Esophagus squamous epithelium (tissue), 5 donors: Measurements from ENCODE around the gene NACC1. TPM values are rescaled to one million over a fixed set of nuclear protein-coding genes. Genes with fewer than 3 reads are reported as not detected.
"Not testable (repeated sequence)": the region's sequence is repeated elsewhere in the genome, so short reads cannot be mapped to it uniquely, and the experiment has no call there.

Experiments used
- DNase-seq: peaks from one replicate; lab custom pipeline; 2025; lab: John Stamatoyannopoulos, UW
- H3K27ac ChIP-seq, 4 donors: fragments of 200-600 bp; sonication (generic); one replicate each; pipeline ENCODE4 v1.5.1; 2016 to 2019; ENCODE audit warnings: mild to moderate bottlenecking in 1 of 4
- H3K27me3 ChIP-seq, 4 donors: fragments of 200-600 bp; sonication (generic); 1 replicate in 3 of 4; 2 replicates in 1 of 4; pipeline versions ENCODE4 v1.5.1 to v1.6.0; 2017 to 2021; ENCODE audit warnings: antibody characterized with exemption in 1 of 4
- H3K36me3 ChIP-seq, 3 donors: fragments of 200-600 bp; sonication (generic); one replicate each; pipeline ENCODE4 v1.5.1; 2016 to 2019
- H3K4me1 ChIP-seq, 3 donors: fragments of 200-600 bp; sonication (generic); one replicate each; pipeline ENCODE4 v1.5.1; 2017 to 2019
- H3K4me3 ChIP-seq, 4 donors: fragments of 200-600 bp; sonication (generic); 1 replicate in 3 of 4; 2 replicates in 1 of 4; pipeline ENCODE4 v1.5.1; 2016 to 2019; ENCODE audit warnings: mild to moderate bottlenecking in 2 of 4, moderate library complexity in 1 of 4
- H3K9me3 ChIP-seq, 3 donors: fragments of 200-600 bp; sonication (generic); one replicate each; pipeline ENCODE4 v1.5.1; 2016 to 2019
- CTCF ChIP-seq, 6 experiments: fragments of 450-650 bp in 4 of 6; fragments of 200-600 bp in 2 of 6; sonication (generic) in 2 of 6; IDR thresholded peaks; one replicate each; pipeline ENCODE4 v1.5.1; 2016 to 2019; ENCODE audit warnings: antibody characterized with exemption in 6 of 6, mild to moderate bottlenecking in 4 of 6, moderate library complexity in 4 of 6
- POLR2A ChIP-seq, 4 donors: fragments of 450-650 bp; IDR thresholded peaks; one replicate each; pipeline ENCODE4 v1.6.1; 2017; ENCODE audit warnings: antibody characterized with exemption in 4 of 4, mild to moderate bottlenecking in 4 of 4, moderate library complexity in 3 of 4
- WGBS, 2 donors: methylation state at CpG; one replicate each; pipeline ENCODE4 v1.1.5; 2018; 5-methylcytosine and 5-hydroxymethylcytosine counted together
- intact Hi-C: fragments of 100-400 bp; cut with DNase I; formaldehyde crosslinking; loops from one replicate; pipeline ENCODE4 v1.15.0; 2022
- total RNA-seq, 4 donors: library from RNA; depleted of rRNA; stranded (reverse); fragments of >200 nt; gene quantifications; one replicate each; pipeline ENCODE4 v1.1.0, GENCODE V29; 2016
- donor health status: DM: yes; HTN: yes; CAD: no.

NACC1 gene
- total RNA-seq, 4 donors from 2014 or later = 26.7 to 45.5 (median 37.1) TPM

GRCh38 chr19:13172346-13173138, 54.5 kb downstream of the NACC1 start:
- Histone ChIP-seq H3K4me3 (peak overlapping the region in 2 of 4 donors; percentile 2 to 32), H3K27ac (peak overlapping the region; percentile 88 to 97 (median 93)), H3K36me3 (no peaks in the 10 kb centered on the region), H3K9me3 (no peaks in the 10 kb centered on the region), H3K27me3 (no peaks in the 10 kb centered on the region), H3K4me1 (peaks cover 30 to 68% (median 52%) of the 10 kb centered on the region in 3 donors)
- DNase-seq = no peak
- 43 to 54% methylated on average over 14 to 16 of the region's 18 CpGs for WGBS, 2 donors
- TF ChIP-seq CTCF (IDR thresholded peaks at IDR 0.05) (no peak), POLR2A (IDR thresholded peaks at IDR 0.05) (no peak)
- intact Hi-C loops = no loop called here

GRCh38 chr19:13173139-13173737, 55.2 kb downstream of the NACC1 start:
- Histone ChIP-seq H3K36me3 (no peaks in the 10 kb centered on the region), H3K9me3 (no peaks in the 10 kb centered on the region), H3K27me3 (no peaks in the 10 kb centered on the region), H3K4me3 (no peak overlapping the region), H3K4me1 (peaks cover 24 to 61% (median 45%) of the 10 kb centered on the region in 3 donors), H3K27ac (peak overlapping the region; percentile 88 to 97 (median 93))
- intact Hi-C loops = no loop called here
- WGBS, 2 donors = 87 to 88% methylated on average over 7 to 8 of the region's 12 CpGs
- TF ChIP-seq CTCF (IDR thresholded peaks at IDR 0.05) (no peak), POLR2A (IDR thresholded peaks at IDR 0.05) (no peak)
- DNase-seq = no peak

- Histone ChIP-seq H3K27me3 (no peaks in the 10 kb centered on the region), H3K4me1 (peaks cover 11 to 36% (median 21%) of the 10 kb centered on the region in 3 donors), H3K27ac (no peak overlapping the region), H3K4me3 (no peak overlapping the region), H3K36me3 (no peaks in the 10 kb centered on the region), H3K9me3 (no peaks in the 10 kb centered on the region)
- intact Hi-C loops = no loop called here
- TF ChIP-seq POLR2A (IDR thresholded peaks at IDR 0.05) (no peak), CTCF (IDR thresholded peaks at IDR 0.05) (no peak)
- no peak for DNase-seq
- WGBS, 2 donors = 64 to 74% methylated on average over 8 of the region's 8 CpGs
These were observed 58.3 kb downstream of the NACC1 start for GRCh38 chr19:13176345-13176744.

DNA sequence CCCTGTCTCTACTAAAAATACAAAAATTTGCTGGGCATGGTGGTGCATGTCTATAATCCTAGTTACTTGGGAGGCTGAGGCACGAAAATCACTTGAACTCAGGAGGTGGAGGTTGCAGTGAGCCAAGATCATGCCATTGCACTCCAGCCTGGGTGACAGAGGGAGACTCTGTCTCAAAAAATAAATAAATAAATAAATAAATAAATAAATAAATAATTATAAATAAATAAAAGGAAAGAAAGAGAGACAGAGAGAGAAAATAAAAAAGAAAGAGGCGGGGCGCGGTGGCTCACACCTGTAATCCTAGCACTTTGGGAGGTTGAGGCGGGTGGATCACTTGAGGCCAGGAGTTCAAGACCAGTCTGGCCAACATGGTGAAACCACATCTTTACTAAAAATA, 59.5 kb downstream of the NACC1 start:
- DNase-seq = not testable (repeated sequence)
- WGBS, 2 donors = 82 to 83% methylated on average over 5 of the region's 5 CpGs

DNA sequence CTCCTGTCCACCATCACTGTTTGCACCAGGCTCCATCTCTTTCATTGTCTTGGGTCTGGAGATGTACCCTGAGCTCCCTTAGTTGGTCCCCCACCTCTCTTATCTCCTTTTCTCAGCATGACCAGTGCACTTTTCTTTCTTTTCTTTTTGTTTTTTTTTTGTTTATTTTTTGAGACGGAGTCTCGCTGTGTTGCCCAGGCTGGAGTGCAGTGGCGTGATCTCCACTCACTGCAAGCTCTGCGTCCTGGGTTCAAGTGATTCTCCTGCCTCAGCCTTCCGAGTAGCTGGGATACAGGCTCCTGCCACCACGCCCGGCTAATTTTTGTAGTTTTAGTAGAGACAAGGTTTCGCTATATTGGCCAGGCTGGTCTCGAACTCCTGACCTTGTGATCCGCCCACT, 60.2 kb downstream of the NACC1 start:
- H3K27ac ChIP-seq, H3K4me3 ChIP-seq, H3K27me3 ChIP-seq, DNase-seq, H3K9me3 ChIP-seq, H3K36me3 ChIP-seq, intact Hi-C loops: not testable (repeated sequence)
- 92 to 93% methylated on average over 10 of the region's 10 CpGs for WGBS, 2 donors
- H3K4me1 ChIP-seq = peaks cover 4 to 28% (median 11%) of the 10 kb centered on the region in 3 donors

More for the DNA sequence above, 59.5 kb downstream of the NACC1 start:
- intact Hi-C loops, H3K27me3 ChIP-seq, H3K27ac ChIP-seq, H3K4me3 ChIP-seq, H3K36me3 ChIP-seq, H3K9me3 ChIP-seq: not testable (repeated sequence)
- peaks cover 6 to 35% (median 18%) of the 10 kb centered on the region in 3 donors for H3K4me1 ChIP-seq

GRCh38 chr19:13181747-13182388, 63.8 kb downstream of the NACC1 start:
- Histone ChIP-seq H3K27ac (peak overlapping the region in 1 of 4 donors; percentile 29), H3K4me3 (no peak overlapping the region), H3K27me3 (no peaks in the 10 kb centered on the region), H3K9me3 (no peaks in the 10 kb centered on the region), H3K4me1 (peaks cover 4 to 18% (median 10%) of the 10 kb centered on the region in 3 donors), H3K36me3 (no peaks in the 10 kb centered on the region)
- no peak for TF ChIP-seq POLR2A (IDR thresholded peaks at IDR 0.05)
- TF ChIP-seq CTCF (IDR thresholded peaks at IDR 0.05) = no peak
- no peak for DNase-seq
- 20 to 30% methylated on average over 1 to 8 of the region's 16 CpGs for WGBS, 2 donors
- intact Hi-C loops = no loop called here

GRCh38 chr19:13184926-13185325, 66.9 kb downstream of the NACC1 start:
- H3K9me3 ChIP-seq, intact Hi-C loops, H3K36me3 ChIP-seq, H3K27ac ChIP-seq, DNase-seq, H3K27me3 ChIP-seq, H3K4me3 ChIP-seq: not testable (repeated sequence)
- WGBS, 2 donors = 48 to 55% methylated on average over 8 to 22 of the region's 23 CpGs
- H3K4me1 ChIP-seq = peaks cover 4 to 18% (median 10%) of the 10 kb centered on the region in 3 donors
